GM19455 (cell line): ENCODE data around the gene P2RX5.
"Not testable (repeated sequence)": the region's sequence is repeated elsewhere in the genome, so short reads cannot be mapped to it uniquely, and the experiment has no call there.

Source experiments
- ATAC-seq: cut with Tn5 transposase; IDR thresholded peaks from one replicate; pipeline ENCODE4 v1.9.1; 2021; ENCODE audit not compliant: unreplicated experiment

Gene P2RX5

DNA sequence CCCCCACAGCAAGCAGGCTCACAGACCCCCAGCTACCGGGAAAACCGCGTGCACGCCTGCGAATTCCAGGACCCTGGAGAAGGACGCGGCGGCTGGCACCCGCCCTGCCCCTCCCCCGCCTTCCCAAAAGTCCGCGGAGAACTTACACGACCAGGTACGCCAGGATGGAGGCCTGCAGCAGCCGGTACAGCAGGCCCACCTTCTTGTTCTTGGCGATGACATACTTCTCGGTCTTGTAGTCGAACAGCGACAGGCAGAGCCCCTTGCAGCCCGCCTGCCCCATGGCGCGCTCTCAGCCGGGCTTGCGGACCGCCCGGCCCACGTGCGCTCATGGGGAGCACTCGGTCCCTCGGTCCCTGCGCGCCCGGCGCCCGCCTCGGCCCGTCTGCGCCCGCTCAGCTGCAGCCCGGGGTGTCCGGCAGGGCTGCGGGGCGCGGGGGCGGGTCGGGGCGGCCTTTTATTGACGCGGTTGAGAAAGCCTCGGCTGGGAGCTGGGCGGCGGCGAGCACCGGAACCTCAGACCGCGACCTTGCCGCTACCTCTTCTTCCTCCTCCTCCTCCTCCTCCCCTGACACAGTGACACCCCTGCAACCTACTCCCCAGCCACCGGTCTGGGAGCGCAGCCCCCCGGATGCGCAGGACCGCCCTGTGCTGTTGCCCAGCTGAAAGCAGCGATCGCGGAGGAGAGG lies at the start of gene P2RX5:
Gene P2RX5, minus strand, starts transcription at position 433 of the 689 bp plus-strand sequence. Its CDS starts 150 bp downstream, at position 283.
- no peak for ATAC-seq

- no peak for ATAC-seq
Observed at GRCh38 chr17:3745071-3745470, 49.1 kb upstream of the P2RX5 start.

- ATAC-seq: no peak
Observed at GRCh38 chr17:3744014-3744413, 48.1 kb upstream of the P2RX5 start.

DNA sequence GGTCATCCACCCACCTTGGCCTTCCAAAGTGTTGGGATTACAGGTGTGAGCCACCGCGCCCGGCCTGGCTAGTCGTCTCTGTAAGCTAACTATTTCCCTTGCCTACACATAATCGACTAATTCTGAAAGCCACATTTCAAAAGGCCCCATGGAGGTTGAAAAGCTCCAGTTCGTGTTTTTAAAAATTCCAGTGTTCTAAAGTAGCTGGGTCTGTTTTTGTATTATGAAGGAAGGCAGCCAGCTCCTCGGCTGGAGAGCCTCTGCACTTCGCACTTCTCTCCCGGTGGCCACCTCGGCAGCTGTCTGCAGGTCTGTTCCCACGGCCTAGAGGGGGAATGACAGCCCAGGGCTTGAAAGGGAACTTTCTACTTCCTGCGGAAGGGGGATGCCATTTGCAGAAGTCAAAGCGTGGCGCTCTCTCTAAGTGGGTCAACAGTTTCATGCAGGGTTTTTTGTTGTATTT lies 44.7 kb upstream of the P2RX5 start:
- ATAC-seq: no peak

GRCh38 chr17:3739422-3740124 lies 43.6 kb upstream of the P2RX5 start:
- no peak for ATAC-seq

DNA sequence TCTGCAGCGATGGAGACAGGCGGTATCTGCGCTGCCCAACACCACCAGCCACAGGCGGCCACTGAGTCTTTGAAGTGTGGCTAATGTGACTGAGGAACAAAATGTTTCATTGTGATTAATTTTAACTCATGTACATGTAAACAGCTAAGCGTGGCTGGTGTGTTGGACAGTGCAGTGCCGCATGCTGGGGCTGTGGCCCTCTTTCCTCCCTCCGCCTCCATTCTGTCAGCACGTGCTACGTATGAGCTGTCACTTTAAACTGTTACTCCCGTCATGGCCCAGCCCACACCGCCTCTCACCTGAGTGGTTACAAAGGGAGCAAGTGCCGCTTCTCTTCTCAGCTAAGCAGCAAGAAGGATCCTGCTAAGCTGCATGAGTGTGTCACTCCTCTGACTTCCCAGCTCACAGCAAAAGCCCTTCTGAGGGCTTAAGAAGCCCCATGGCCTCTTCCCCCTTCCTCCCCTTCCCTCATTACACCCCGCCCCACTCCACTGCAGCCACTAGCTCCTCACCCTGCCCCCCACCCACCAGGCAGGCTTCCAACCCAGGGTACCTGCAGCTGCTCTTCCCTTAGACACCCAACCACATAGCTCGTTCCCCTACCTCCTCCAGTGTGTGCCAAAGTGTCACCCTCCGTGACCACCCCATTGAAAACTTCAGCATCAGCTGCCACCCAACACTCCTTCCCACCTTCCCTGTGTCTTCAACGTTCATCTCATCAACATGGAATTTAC lies 42.8 kb upstream of the P2RX5 start:
- ATAC-seq: no peak

- no peak for ATAC-seq
Observed at GRCh38 chr17:3735515-3735914, 39.6 kb upstream of the P2RX5 start.

GRCh38 chr17:3734911-3735276 lies 38.9 kb upstream of the P2RX5 start:
- ATAC-seq: not testable (repeated sequence)

GRCh38 chr17:3732210-3732621 lies 36.3 kb upstream of the P2RX5 start:
- ATAC-seq: no peak

DNA sequence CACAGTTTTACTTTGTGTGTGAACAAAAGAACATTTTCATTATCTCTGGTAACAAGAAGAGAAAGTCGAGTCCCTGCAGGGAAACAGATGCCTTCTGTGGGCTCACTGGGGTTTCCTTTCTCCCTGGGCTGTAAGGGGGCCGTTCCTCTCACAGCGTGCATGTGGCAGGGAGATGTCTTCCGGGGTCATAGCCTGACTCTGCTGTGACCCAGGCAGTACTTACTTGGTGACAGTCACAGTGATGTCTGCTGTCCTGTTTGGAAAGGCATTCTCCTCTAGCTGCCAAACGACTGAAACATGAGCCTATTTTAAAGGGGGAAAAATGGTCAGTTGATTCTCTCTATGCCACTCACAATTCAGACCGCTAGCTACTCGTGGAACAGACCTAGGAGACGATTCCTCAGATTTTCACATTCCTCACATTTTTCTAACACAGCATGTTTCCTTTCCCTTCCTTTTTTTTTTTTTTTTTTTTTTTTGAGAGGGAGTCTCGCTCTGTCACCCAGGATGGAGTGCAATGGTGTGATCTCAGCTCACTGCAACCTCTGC lies 35.0 kb upstream of the P2RX5 start:
- no peak for ATAC-seq

DNA sequence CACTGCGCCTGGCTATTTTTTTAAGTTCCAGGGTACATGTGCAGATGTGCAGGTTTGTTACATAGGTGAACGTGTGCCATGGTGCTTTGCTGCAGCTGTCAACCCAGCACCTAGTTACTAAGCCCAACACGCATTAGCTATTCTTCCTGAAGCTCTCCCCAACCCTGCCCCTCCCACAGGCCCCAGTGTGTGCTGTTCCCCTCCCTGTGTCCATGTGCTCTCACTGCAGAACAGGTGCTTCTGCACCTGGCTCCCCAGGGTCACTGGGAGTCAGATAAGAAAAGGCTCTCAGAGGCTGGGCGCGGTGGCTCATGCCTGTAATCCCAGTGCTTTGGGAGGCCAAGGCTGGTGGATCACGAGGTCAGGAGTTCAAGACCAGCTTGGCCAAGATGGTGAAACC lies 33.9 kb upstream of the P2RX5 start:
- no peak for ATAC-seq

DNA sequence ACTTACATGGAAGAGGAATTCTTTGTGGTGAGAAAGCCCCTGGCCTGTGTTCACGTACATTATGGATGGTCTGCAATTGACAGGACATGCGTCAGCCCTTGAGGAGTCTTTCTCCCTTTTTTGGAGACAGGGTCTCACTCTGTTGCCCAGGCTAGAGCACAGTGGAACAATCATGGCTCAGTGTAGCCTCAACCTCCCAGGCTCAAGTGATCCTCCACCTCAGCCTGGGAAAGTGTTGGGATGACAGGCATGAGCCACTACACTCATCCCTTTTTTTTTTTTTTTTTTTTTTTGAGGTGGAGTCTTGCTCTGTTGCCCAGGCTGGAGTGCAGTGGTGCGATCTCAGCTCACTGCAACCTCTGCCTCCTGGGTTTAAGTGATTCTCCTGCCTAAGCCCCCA lies 32.1 kb upstream of the P2RX5 start:
- ATAC-seq: not testable (repeated sequence)

DNA sequence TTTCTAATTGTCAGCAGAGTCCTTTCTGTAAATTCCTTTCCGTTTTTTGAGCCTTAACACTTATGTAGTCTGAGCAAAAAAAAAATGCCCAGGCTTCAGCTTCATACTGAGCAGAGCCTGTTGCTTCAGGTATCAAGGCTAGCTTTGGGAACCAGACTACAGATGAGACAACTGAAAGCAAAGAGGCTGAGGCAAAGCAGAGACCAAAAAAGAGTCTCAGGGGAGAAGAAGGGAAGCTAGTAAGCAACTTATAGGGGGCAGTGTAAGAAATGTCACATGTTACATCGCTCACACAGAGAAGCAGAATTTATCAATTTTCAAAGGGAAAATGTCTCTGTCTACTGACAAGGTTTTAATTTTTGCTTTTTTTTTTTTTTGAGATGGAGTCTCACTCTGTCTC lies 31.1 kb upstream of the P2RX5 start:
- ATAC-seq: no peak

- ATAC-seq: no peak
Observed at GRCh38 chr17:3724378-3725077, 28.6 kb upstream of the P2RX5 start.

DNA sequence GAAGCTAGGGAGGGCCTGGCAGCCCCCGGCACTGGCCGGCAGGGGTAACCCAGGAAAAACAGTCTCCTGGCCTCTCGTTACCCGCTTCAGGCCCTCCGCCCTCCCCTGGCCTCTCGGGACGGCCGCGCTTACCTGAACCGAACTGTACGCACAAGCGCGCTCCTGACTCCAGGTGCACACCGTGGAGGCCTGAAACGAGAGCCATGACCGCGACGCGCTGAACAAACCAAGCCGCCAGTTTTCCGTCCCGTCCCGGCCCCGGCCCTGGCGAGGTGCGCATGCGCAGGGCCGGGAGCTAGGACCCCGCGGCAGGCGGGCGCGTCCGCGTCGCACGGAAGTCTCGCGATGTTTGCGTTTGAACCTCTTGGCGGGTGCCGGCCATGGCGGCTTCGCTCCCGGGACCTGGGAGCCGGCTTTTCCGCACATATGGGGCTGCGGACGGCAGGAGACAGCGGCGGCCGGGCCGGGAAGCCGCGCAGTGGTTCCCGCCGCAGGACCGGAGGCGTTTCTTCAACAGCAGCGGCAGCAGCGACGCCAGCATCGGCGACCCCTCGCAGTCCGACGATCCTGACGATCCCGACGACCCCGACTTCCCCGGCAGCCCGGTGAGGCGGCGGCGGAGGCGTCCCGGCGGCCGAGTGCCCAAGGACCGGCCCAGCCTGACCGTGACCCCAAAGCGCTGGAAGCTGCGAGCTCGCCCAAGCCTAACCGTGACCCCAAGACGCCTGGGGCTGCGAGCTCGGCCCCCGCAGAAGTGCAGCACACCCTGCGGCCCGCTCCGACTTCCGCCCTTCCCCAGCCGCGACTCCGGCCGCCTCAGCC lies 27.8 kb upstream of the P2RX5 start, which contains the start of gene HASPIN:
Gene HASPIN, plus strand, starts transcription at position 348 of the 822 bp plus-strand sequence. Its CDS starts 33 bp downstream, at position 381.
- peak; percentile 83 for ATAC-seq

DNA sequence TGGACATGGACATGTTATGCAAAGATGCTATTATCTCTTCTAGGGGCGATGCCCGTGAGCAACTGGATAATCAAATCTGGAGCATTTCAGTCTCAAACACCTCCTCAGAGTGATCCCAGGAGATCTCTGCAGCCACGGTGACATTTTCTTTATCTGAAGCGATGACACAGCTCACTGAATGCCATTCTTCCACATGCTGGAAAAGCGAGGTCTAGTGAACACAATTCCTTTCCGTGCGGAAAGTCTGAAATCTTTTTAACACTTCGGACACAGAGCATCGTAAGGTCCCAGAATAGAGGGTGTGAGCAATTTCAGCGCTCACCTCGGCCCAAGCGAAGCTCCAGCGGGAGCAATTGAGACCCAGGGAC lies 27.2 kb upstream of the P2RX5 start:
- ATAC-seq: no peak

GRCh38 chr17:3722716-3723115 lies 26.8 kb upstream of the P2RX5 start:
- ATAC-seq: no peak

DNA sequence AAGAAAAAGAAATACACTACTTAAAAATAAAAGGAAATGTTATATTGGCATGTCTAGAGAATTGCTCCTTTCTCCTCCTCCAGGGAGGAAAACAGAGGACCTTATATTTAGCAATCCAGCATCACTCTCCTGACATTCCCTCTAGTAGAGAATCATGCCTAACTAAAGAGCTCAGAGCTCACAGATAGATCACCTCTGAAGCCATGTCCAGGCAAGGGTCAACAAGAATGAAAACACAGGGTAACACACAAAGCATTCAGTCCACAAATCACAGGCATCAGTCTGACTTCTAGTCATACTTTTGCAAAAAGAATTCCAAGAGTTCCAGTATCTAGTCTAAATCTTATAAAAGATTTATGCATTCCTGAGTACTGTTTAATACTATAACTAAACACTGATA lies 23.3 kb upstream of the P2RX5 start:
- ATAC-seq: no peak

DNA sequence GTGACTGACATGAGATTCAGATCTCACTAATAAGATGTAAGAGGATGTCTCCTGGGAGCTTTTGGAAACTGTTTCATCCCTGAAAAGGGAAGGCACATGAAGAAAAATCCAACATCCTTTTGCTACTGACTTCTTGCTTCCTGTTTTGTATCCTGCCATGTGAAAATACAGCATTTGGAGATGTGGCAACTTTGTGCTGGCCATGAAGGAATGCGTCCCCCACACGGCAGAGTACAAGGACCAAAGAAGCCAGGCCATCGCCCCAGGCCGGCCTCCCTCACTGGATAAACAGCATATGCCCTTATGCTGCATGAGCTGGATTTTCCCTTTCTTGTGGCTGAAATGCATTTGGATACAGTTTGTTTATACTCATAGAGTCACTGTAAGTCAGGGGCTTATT lies 22.2 kb upstream of the P2RX5 start:
- ATAC-seq: no peak

- no peak for ATAC-seq
Observed at GRCh38 chr17:3715296-3715695, 19.3 kb upstream of the P2RX5 start.
